BJ (cell line): Measurements from ENCODE around the gene C20orf141. TPM values are rescaled to one million over a fixed set of nuclear protein-coding genes. Genes with fewer than 3 reads are reported as not detected.

ENCODE experiments used
- CTCF ChIA-PET: fragments of 350-600 bp; formaldehyde crosslinking; extraction: SDS; loops from one replicate; lab custom pipeline; 2021; ENCODE audit warnings: antibody characterized with exemption, inconsistent platforms; lab: Yijun Ruan, JAX
- POLR2A ChIA-PET: fragments of 300-600 bp; sonication (Branson Sonifier 250); formaldehyde crosslinking; extraction: SDS; loops from one replicate; lab custom pipeline; 2021; ENCODE audit warnings: antibody characterized with exemption; lab: Charles Lee
- DNase-seq: peaks from one replicate; pipeline ENCODE4 v3.0.0-alpha.2; 2011; ENCODE audit warnings: low read depth
- H3K27me3 ChIP-seq: 2 replicates; pipeline ENCODE4 v1.6.0; 2011; ENCODE audit warnings: low read length; ENCODE audit not compliant: control insufficient read depth, insufficient read depth
- H3K36me3 ChIP-seq: 2 replicates; pipeline ENCODE4 v1.5.1; 2011; ENCODE audit warnings: low read length; ENCODE audit not compliant: control insufficient read depth, insufficient read depth
- H3K4me3 ChIP-seq: 2 replicates; pipeline ENCODE4 v1.5.1; 2011; ENCODE audit warnings: low read depth, mild to moderate bottlenecking, control low read depth, low read length
- polyA plus RNA-seq: library from polyadenylated mRNA; depleted of rRNA; stranded (reverse); fragments of >200 nt; gene quantifications from 2 replicates; pipeline ENCODE4 v1.2.3, GENCODE V29; 2011
- TF ChIP-seq, protein P1 (sequence below): IDR thresholded peaks from 2 replicates; pipeline ENCODE4 v1.5.1; 2011; ENCODE audit warnings: low read depth, mild to moderate bottlenecking, control low read depth, inconsistent platforms, low read length, moderate library complexity; ENCODE audit not compliant: insufficient read depth

The C20orf141 gene
- polyA plus RNA-seq, 1 experiment = 0.12 TPM

GRCh38 chr20:2783908-2784566, 30.8 kb upstream of the C20orf141 start:
- TF ChIP-seq, protein P1, sequence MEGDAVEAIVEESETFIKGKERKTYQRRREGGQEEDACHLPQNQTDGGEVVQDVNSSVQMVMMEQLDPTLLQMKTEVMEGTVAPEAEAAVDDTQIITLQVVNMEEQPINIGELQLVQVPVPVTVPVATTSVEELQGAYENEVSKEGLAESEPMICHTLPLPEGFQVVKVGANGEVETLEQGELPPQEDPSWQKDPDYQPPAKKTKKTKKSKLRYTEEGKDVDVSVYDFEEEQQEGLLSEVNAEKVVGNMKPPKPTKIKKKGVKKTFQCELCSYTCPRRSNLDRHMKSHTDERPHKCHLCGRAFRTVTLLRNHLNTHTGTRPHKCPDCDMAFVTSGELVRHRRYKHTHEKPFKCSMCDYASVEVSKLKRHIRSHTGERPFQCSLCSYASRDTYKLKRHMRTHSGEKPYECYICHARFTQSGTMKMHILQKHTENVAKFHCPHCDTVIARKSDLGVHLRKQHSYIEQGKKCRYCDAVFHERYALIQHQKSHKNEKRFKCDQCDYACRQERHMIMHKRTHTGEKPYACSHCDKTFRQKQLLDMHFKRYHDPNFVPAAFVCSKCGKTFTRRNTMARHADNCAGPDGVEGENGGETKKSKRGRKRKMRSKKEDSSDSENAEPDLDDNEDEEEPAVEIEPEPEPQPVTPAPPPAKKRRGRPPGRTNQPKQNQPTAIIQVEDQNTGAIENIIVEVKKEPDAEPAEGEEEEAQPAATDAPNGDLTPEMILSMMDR = no peak
- H3K27me3 ChIP-seq = peaks cover 6% of the 10 kb centered on the region
- no peaks in the 10 kb centered on the region for H3K36me3 ChIP-seq
- no peak overlapping the region for H3K4me3 ChIP-seq
- ChIA-PET POLR2A (no interaction called here), CTCF (no interaction called here)
- DNase-seq = no peak

- ChIA-PET CTCF (no interaction called here), POLR2A (no interaction called here)
- Histone ChIP-seq H3K4me3 (no peak overlapping the region), H3K36me3 (no peaks in the 10 kb centered on the region), H3K27me3 (peaks cover 6% of the 10 kb centered on the region; the same call in 1 of the 2 replicates)
- TF ChIP-seq, protein P1 = no peak
- DNase-seq = no peak
Measured at GRCh38 chr20:2793471-2793870, 21.3 kb upstream of the C20orf141 start.

- Histone ChIP-seq H3K27me3 (peaks cover 10% of the 10 kb centered on the region; the same call in 1 of the 2 replicates), H3K4me3 (no peak overlapping the region), H3K36me3 (no peaks in the 10 kb centered on the region)
- POLR2A ChIA-PET = no interaction called here
- CTCF ChIA-PET = interaction anchor here (0.5 to 1.5 kb wide), 2 partner anchors 58 to 120 kb away, joined by 3 to 6 read pairs; no protein-coding TSS in a partner anchor
- no peak for DNase-seq
- TF ChIP-seq, protein P1 = no peak
Measured at GRCh38 chr20:2794202-2794748, 20.5 kb upstream of the C20orf141 start.

DNA sequence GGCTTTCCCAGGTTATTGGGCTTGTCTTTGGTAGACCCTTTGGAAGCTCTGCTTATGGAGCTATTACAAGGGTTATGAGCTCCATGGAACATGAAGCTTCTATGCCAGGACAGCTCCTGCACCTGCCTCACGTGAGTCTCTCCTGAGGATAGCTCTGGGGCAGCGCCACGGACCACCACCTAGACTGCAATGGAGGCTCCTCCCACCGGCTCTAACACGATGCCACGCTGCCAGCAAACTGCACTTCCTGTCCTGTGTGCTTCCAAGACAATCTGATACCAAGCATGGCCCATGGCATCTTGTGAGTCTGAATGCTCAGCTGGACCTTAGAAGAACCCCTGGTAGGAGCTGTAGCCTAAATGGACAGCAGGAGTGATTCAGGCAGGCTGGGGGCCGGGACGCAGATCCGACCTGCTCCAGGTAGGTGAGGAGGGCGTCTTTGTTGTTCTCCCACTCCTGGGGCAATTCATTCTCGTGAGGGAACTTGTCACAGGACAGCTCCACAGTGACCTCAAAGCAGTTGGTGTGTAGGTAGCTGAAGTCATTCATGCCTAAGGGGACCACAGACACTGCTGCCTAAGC, 19.8 kb upstream of the C20orf141 start:
- TF ChIP-seq, protein P1 = no peak
- ChIA-PET POLR2A (no interaction called here), CTCF (interaction anchor here (1.5 kb wide), 1 partner anchor 57 kb away, joined by 6 read pairs; no protein-coding TSS in a partner anchor)
- Histone ChIP-seq H3K4me3 (no peak overlapping the region), H3K27me3 (peaks cover 15% of the 10 kb centered on the region), H3K36me3 (no peaks in the 10 kb centered on the region)
- no peak for DNase-seq

- TF ChIP-seq, protein P1 = no peak
- no peak for DNase-seq
- Histone ChIP-seq H3K27me3 (peaks cover 17% of the 10 kb centered on the region), H3K4me3 (no peak overlapping the region), H3K36me3 (no peaks in the 10 kb centered on the region)
- CTCF ChIA-PET = interaction anchor here (1.5 kb wide), 1 partner anchor 56 kb away, joined by 6 read pairs; no protein-coding TSS in a partner anchor
- POLR2A ChIA-PET = no interaction called here
Measured at GRCh38 chr20:2795451-2795850, 19.3 kb upstream of the C20orf141 start.
